Right lobe of liver (tissue), 6 donors: ENCODE results near the gene ANKFN1. TPM values are rescaled to one million over a fixed set of nuclear protein-coding genes. Genes with fewer than 3 reads are reported as not detected.

Source experiments
- ATAC-seq, 4 donors: fragments of 200-7000 bp; cut with Tn5 transposase; one replicate each; pipeline ENCODE4 v1.9.1; 2020; ENCODE audit warnings: mild to moderate bottlenecking in 4 of 4, moderate library complexity in 4 of 4
- DNase-seq, 3 donors: peaks; one replicate each; pipeline ENCODE4 v3.0.0-alpha.2; 2020
- H3K27ac ChIP-seq, 3 donors: fragments of 200-600 bp; one replicate each; pipeline ENCODE4 v1.8.0; 2022
- H3K27me3 ChIP-seq, 2 donors: fragments of 200-600 bp; one replicate each; pipeline ENCODE4 v1.8.0; 2022
- H3K36me3 ChIP-seq, 4 donors: fragments of 200-600 bp; sonication (generic) in 1 of 4; one replicate each; pipeline versions ENCODE4 v1.5.1 to v1.8.0; 2017 to 2022; ENCODE audit warnings: control low read depth in 1 of 4
- H3K4me1 ChIP-seq, 4 donors: fragments of 200-600 bp; sonication (generic) in 1 of 4; one replicate each; pipeline versions ENCODE4 v1.5.1 to v1.8.0; 2017 to 2022; ENCODE audit warnings: control low read depth in 1 of 4
- H3K4me3 ChIP-seq, 3 donors: fragments of 200-600 bp; one replicate each; pipeline ENCODE4 v1.8.0; 2022
- H3K9me3 ChIP-seq, 4 donors: fragments of 200-600 bp; sonication (generic) in 1 of 4; one replicate each; pipeline versions ENCODE4 v1.5.1 to v1.8.0; 2017 to 2022; ENCODE audit warnings: control low read depth in 1 of 4
- POLR2A ChIP-seq: fragments of 450-650 bp; IDR thresholded peaks from one replicate; pipeline ENCODE4 v1.6.1; 2017; ENCODE audit warnings: antibody characterized with exemption, mild to moderate bottlenecking
- WGBS: methylation state at CpG from one replicate; pipeline ENCODE4 v1.1.6; 2018; ENCODE audit warnings: low coverage, low lambda C conversion rate; ENCODE audit not compliant: insufficient coverage; ENCODE audit errors: missing lambda C conversion rate; 5-methylcytosine and 5-hydroxymethylcytosine counted together
- intact Hi-C, 2 donors: fragments of 100-400 bp; cut with DNase I; formaldehyde crosslinking; loops; one replicate each; pipeline versions ENCODE4 v1.11.2 to v1.14.1; 2022
- total RNA-seq, 6 experiments: library from RNA; depleted of rRNA in 2 of 6; stranded (reverse); fragments of >200 nt in 2 of 6; fragmentation: NEBNext Ultra II Directional in 3 of 6; extraction: Animal tissue kit (Norgen Biotek cat#: 25700) in 3 of 6; gene quantifications; one replicate each; pipeline versions ENCODE4 v1.1.0 to v1.2.4, GENCODE V29; 2016 to 2023
- TF ChIP-seq, protein P1 (sequence below), 4 donors: fragments of 200-600 bp in 3 of 4; fragments of 450-650 bp in 1 of 4; IDR thresholded peaks; one replicate each; pipeline versions ENCODE4 v1.5.1 to v1.8.0; 2016 to 2022; ENCODE audit warnings: antibody characterized with exemption in 4 of 4, mild to moderate bottlenecking in 2 of 4
- donor health status: DM: no; HTN: yes; CAD: no.
- donor health status: DM: no; HTN: no; CAD: no.
- donor health status: DM: no; HTN: no; CAD: no.
- donor health status: DM: no; HTN: yes; CAD: no.
- donor health status: DM: no; HTN: yes; CAD: no.

The ANKFN1 gene
- total RNA-seq, 6 experiments from 2014 or later: 0.11 TPM; not detected in 5

DNA sequence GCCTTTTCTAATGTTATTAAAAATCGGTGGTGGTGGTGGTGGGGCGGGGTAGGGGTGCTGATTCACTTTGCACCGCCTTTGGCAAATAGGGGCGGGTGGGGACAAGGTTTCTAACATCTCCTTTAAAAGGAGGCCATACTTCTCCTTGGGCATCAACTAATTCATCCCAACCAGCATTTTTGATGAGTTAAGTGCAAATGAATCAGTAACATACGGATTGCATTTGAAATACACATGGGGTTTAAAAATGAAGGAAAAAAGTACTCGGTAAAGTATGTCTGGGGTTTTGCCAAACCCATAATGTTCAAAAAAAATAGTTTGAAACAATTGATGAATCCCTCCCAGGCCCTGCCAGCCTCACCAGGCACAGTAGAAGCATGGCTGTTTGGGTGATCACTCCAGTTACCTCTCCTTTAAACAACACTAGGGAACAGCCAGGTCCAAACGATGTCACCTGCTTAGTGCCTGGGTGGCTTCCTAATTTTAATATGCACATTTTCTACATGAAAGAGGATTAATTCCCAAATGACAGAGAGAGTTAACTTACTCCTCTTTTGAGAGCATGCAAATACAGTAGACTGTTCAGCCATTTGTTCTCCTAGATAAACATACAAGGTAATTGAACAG is 107.2 kb downstream of the ANKFN1 start:
- H3K27me3 ChIP-seq: no peaks in the 10 kb centered on the region
- no peak for ATAC-seq
- no peaks in the 10 kb centered on the region for H3K36me3 ChIP-seq
- no peak for DNase-seq
- intact Hi-C loops: no loop called here
- H3K9me3 ChIP-seq: no peaks in the 10 kb centered on the region
- TF ChIP-seq, protein P1, sequence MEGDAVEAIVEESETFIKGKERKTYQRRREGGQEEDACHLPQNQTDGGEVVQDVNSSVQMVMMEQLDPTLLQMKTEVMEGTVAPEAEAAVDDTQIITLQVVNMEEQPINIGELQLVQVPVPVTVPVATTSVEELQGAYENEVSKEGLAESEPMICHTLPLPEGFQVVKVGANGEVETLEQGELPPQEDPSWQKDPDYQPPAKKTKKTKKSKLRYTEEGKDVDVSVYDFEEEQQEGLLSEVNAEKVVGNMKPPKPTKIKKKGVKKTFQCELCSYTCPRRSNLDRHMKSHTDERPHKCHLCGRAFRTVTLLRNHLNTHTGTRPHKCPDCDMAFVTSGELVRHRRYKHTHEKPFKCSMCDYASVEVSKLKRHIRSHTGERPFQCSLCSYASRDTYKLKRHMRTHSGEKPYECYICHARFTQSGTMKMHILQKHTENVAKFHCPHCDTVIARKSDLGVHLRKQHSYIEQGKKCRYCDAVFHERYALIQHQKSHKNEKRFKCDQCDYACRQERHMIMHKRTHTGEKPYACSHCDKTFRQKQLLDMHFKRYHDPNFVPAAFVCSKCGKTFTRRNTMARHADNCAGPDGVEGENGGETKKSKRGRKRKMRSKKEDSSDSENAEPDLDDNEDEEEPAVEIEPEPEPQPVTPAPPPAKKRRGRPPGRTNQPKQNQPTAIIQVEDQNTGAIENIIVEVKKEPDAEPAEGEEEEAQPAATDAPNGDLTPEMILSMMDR (IDR thresholded peaks at IDR 0.05): no peak
- TF ChIP-seq POLR2A: no peak
- no peaks in the 10 kb centered on the region for H3K4me1 ChIP-seq
- no peak overlapping the region for H3K4me3 ChIP-seq
- H3K27ac ChIP-seq: no peak overlapping the region
- WGBS: 65% methylated on average over 7 of the region's 7 CpGs

GRCh38 chr17:56262803-56263202 is 109.5 kb downstream of the ANKFN1 start:
- Histone ChIP-seq H3K36me3 (no peaks in the 10 kb centered on the region), H3K4me3 (no peak overlapping the region), H3K27me3 (no peaks in the 10 kb centered on the region), H3K4me1 (no peaks in the 10 kb centered on the region), H3K9me3 (no peaks in the 10 kb centered on the region), H3K27ac (no peak overlapping the region)
- no peak for TF ChIP-seq POLR2A
- TF ChIP-seq, protein P1 (IDR thresholded peaks at IDR 0.05): no peak
- ATAC-seq: no peak
- 69% methylated on average over 9 of the region's 9 CpGs for WGBS
- intact Hi-C loops: no loop called here
- DNase-seq: no peak

GRCh38 chr17:56269556-56270389 is 116.5 kb downstream of the ANKFN1 start:
- no peaks in the 10 kb centered on the region for H3K27me3 ChIP-seq
- no peak overlapping the region for H3K27ac ChIP-seq
- DNase-seq: no peak
- 57% methylated on average over 5 of the region's 6 CpGs for WGBS
- no peaks in the 10 kb centered on the region for H3K9me3 ChIP-seq
- H3K36me3 ChIP-seq: no peaks in the 10 kb centered on the region
- no peaks in the 10 kb centered on the region for H3K4me1 ChIP-seq
- intact Hi-C loops: no loop called here
- ATAC-seq: no peak
- no peak overlapping the region for H3K4me3 ChIP-seq
- no peak for TF ChIP-seq POLR2A
- TF ChIP-seq, protein P1 (IDR thresholded peaks at IDR 0.05): no peak

GRCh38 chr17:56274491-56274890 is 121.2 kb downstream of the ANKFN1 start:
- H3K9me3 ChIP-seq: no peaks in the 10 kb centered on the region
- intact Hi-C loops: no loop called here
- WGBS: 100% methylated on average over 1 of the region's 3 CpGs

More at GRCh38 chr17:56274491-56274890, 121.2 kb downstream of the ANKFN1 start:
- no peak overlapping the region for H3K27ac ChIP-seq
- ATAC-seq: no peak
- DNase-seq: no peak
- no peaks in the 10 kb centered on the region for H3K4me1 ChIP-seq
- no peak overlapping the region for H3K4me3 ChIP-seq
- TF ChIP-seq, protein P1 (IDR thresholded peaks at IDR 0.05): no peak
- TF ChIP-seq POLR2A: no peak
- no peaks in the 10 kb centered on the region for H3K36me3 ChIP-seq
- no peaks in the 10 kb centered on the region for H3K27me3 ChIP-seq
